GM21576 (cell line): ENCODE measurements around the gene FGGY.
A peak's percentile ranks its signal among the peaks of the same experiment; 100 is the strongest.
"Not testable (repeated sequence)": the region's sequence is repeated elsewhere in the genome, so short reads cannot be mapped to it uniquely, and the experiment has no call there.

Experiments
- ATAC-seq: cut with Tn5 transposase; IDR thresholded peaks from one replicate; pipeline ENCODE4 v1.9.1; 2021; ENCODE audit warnings: mild to moderate bottlenecking, moderate library complexity; ENCODE audit not compliant: unreplicated experiment

The FGGY gene

GRCh38 chr1:59690171-59690930 is 393.5 kb downstream of the FGGY start:
- ATAC-seq, result no peak

GRCh38 chr1:59691261-59691660 is 394.4 kb downstream of the FGGY start:
- ATAC-seq, result no peak

- ATAC-seq, result no peak
These were observed 395.7 kb downstream of the FGGY start for GRCh38 chr1:59692591-59692990.

- no peak for ATAC-seq
These were observed 396.5 kb downstream of the FGGY start for GRCh38 chr1:59693406-59693805.

- ATAC-seq, result no peak
These were observed 398.4 kb downstream of the FGGY start for GRCh38 chr1:59695252-59695651.

- peak; percentile 46 for ATAC-seq
These were observed 399.7 kb downstream of the FGGY start for GRCh38 chr1:59696421-59697115.

- no peak for ATAC-seq
These were observed 400.4 kb downstream of the FGGY start for GRCh38 chr1:59697150-59697800.

- no peak for ATAC-seq
These were observed 401.5 kb downstream of the FGGY start for GRCh38 chr1:59698386-59698785.

GRCh38 chr1:59699227-59699847 is 402.4 kb downstream of the FGGY start:
- no peak for ATAC-seq

GRCh38 chr1:59701376-59701775 is 404.5 kb downstream of the FGGY start:
- no peak for ATAC-seq

GRCh38 chr1:59703226-59703917 is 406.5 kb downstream of the FGGY start:
- ATAC-seq, result no peak

- no peak for ATAC-seq
These were observed 407.1 kb downstream of the FGGY start for GRCh38 chr1:59703918-59704378.

GRCh38 chr1:59704716-59705115 is 407.8 kb downstream of the FGGY start:
- ATAC-seq, result no peak

- no peak for ATAC-seq
These were observed 408.8 kb downstream of the FGGY start for GRCh38 chr1:59705466-59706302.

GRCh38 chr1:59706303-59706599 is 409.4 kb downstream of the FGGY start:
- no peak for ATAC-seq

GRCh38 chr1:59707178-59707791 is 410.4 kb downstream of the FGGY start:
- no peak for ATAC-seq

- ATAC-seq, result no peak
These were observed 412.4 kb downstream of the FGGY start for GRCh38 chr1:59709333-59709732.

- ATAC-seq, result not testable (repeated sequence)
These were observed 414.0 kb downstream of the FGGY start for GRCh38 chr1:59710920-59711319.

- ATAC-seq, result no peak
These were observed 417.3 kb downstream of the FGGY start for GRCh38 chr1:59714219-59714618.

GRCh38 chr1:59714966-59715365 is 418.1 kb downstream of the FGGY start:
- no peak for ATAC-seq
